GM19043 (cell line): ENCODE results near the gene FDX2.
A peak's percentile ranks its signal among the peaks of the same experiment; 100 is the strongest.

ENCODE experiments used
- ATAC-seq: cut with Tn5 transposase; IDR thresholded peaks from one replicate; pipeline ENCODE4 v1.9.1; 2021; ENCODE audit warnings: low read depth; ENCODE audit not compliant: unreplicated experiment

Gene FDX2

DNA sequence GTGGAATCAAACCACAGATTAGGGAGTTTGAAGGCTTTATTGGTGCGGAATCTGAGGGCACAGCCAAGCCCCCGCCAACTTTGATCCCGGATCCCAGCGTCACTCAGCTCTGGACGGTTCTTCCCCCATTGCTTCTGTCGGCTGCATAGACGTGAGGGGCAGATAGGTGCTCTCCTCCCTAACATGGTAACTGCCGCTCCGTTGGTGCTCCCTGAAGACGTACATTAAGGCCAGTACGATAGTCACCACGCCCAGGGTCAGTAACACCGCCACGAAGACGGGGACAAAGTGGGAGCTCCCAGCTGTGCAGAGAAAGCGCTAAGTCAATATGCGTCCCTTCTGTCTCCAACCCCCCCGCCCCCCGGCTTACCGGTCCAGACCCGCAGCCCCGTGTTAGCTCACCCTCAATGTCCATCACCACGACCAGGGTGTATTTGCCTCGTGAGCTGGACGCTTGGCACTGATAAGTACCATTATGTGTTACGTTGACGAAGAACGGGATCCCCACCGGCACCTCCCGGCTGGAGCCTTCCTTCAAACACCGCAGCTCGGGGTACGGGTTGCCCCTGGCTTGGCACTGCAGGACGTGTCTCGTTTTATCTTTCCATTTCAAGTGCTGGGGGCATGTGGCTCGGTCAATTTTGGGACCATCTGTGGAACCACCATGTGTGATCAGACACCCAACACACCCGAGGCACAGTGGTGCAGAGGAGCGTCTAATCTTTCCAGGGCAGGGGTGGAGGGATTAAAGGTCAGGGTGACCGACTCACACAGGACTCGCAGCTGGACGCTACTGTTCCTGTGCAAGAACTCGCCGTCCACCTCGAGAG, 18.2 kb upstream of the FDX2 start:
- ATAC-seq: no peak

DNA sequence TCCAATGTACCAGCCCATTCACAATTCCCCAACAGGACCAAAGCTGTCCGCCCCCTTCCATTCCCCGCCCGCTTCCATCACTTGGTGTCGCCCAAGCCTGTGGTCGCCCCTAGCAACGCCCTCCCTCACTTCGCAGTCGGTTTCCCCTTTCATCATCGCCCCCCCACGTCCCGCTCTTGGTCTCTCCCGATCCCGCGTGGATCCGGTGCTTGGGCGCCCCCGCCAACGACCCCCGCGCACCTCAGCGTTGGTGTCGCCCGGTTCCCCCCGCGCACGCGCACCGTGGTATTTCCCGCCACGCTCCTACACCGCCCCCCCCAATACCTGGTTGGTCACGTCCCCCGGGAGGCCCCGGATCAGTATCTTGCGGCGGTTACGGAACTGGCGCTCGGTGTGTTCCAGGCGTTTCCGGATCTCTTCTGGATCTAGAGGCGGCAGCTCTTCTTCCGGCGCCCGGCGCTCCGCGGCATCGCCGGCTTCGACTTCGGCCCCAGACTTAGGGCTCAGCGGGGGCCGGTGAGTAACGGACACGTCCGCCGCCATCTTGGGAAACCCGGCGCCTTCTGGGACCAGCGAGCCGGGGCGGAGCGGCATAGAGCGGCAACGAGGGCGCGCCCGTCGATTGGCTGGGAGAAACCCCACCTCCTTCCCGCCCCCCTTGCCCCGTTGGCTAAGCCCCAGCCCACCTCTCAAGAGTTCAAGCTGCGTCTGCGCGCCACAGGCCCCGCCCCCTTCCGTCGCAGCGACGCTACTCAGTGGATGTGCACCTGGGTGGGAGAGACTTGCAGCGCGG, 17.3 kb upstream of the FDX2 start, which contains the start of gene RAVER1:
RAVER1 (minus strand) TSS at position 565 of the 793 bp plus-strand sequence; CDS start at position 543, 22 bp downstream.
- peak; percentile 88 for ATAC-seq

DNA sequence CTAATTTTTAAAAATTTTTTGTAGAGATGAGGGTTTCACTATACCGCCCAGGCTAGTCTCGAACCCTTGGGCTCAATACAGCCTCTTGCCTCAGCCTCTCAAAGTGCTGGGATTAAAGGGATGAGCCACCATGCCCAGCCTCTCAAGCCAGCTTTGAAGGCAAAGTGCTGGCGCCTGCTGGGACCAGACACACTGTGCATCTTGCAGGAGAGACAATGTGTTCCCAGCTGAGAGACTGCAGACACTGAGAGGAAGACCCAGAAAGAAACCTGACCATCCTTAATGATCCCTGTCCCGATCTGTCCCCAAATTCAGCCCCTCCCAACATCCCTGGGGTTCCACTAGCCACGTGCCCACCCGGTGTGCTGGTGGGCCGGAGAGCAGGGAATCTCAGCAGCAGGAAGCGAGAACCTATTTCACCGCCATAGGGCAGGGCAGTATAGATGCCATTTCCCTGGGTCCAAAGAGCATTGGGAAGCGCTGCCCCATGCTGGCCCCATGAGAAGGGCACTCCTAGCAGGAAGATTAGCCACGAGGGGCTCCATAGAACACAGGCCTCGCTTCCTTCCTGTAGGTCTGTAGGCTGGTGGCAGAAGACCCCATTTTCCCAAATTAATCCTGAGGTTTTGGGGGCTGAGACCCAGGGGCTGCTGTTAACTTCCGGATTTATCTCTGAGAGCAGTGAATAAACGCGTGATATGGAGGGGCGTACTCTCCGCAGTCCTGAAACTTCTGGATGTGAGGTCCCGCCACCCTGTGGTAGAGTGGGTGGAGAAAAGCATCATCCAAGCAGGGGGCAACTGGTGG, 16.5 kb upstream of the FDX2 start:
- no peak for ATAC-seq

DNA sequence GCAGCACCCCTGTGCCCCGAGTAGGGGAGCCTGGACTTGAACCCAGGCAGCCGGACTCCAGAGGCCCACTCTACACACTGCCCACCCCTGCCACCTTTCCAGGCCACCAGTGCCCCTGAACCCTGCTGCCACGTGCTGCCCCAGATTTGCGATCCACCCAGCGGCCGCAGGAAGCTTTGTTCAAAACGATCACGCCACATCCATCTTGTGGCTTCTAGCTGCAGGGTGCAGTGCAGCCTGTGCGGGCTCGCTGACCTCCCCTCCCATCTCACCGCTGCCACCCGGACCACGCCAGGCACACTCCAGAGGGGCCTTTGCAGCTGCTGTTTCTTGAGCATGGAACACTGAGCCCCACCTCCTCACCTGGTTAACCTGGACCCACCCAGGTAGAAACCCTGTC, 13.7 kb upstream of the FDX2 start:
- no peak for ATAC-seq

DNA sequence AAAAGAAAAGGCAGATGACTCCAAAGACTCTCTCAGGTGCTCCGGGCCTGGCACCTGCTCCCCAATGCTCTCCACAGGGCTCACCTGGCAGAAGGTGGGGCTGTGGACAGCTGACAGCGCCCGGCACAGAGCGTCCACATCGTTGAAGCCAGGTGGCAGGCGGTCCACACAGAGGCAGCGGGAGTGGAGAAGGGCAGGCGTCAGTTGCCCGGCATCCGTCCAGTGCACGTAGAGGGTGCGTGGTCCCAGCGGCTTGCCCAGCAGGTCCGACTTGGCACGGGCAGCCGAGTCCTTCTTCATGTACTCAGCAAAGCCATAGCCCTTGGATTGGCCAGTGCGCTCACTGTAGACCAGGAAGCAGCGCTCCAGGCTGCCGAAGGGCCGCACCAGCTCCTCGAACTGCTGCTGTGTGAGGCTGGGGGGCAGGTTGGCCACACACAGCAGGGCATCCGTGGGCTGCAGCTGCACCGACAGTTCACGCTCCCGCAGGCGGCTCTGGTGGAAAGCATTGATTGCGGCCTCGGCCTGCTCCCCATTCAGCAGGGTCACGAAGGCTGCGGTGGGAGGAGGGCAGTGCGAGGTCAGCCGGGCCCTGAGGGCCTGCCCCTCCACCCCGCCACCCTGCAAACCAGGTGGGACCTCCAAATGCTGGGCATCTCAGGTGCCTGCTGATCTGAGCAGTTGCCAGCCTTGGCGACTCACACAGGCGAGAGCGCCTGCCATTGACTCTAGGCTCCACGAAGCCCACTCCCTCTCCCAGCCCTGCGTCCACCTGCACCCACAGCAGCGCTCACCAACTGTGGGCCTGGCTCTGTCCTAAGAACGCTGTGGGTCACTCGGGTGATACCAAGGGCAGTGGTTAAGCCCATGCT, 13.0 kb upstream of the FDX2 start:
- ATAC-seq: no peak

DNA sequence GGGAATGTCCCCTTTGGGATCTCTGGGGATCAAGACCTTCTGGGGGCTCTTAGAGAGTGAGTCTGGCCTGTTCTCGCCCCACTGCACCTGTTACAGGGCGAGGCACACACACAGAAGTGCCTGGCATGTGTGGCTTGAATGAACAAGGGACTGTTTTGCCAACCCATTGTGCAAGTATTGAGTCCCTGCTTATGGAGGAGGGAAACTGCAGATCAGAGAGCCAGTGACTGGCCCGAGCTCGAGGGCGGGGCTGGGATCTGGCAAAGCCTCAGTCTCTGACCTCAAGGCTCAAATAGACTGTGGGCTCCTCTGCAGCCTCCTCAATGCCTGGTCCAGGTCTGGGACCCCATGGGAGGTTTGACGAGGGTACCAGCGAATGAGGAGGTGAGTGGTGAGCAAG, 12.0 kb upstream of the FDX2 start:
- ATAC-seq: no peak

- ATAC-seq: no peak
These were observed 9.9 kb upstream of the FDX2 start for GRCh38 chr19:10325732-10326131.

GRCh38 chr19:10321874-10322835, 6.3 kb upstream of the FDX2 start:
- no peak for ATAC-seq

DNA sequence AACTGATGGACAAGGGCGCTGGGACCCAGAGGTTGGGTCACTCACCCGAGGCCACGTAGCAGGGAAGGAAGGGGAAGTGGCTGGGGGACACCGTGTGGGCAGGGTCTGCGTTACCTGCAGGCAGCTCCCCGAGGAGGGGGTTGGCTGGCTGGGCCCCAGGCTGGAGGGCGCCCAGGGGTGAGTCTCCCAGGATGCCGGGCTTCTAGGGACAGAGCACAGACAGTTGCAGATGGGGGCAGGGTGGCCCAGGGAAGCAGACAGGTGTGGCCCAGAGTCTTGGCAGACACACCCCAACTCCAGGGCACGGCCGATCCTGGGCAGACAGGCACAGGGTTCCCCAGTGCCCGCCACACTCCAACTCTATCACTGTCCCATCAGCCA, 5.6 kb upstream of the FDX2 start:
- no peak for ATAC-seq

DNA sequence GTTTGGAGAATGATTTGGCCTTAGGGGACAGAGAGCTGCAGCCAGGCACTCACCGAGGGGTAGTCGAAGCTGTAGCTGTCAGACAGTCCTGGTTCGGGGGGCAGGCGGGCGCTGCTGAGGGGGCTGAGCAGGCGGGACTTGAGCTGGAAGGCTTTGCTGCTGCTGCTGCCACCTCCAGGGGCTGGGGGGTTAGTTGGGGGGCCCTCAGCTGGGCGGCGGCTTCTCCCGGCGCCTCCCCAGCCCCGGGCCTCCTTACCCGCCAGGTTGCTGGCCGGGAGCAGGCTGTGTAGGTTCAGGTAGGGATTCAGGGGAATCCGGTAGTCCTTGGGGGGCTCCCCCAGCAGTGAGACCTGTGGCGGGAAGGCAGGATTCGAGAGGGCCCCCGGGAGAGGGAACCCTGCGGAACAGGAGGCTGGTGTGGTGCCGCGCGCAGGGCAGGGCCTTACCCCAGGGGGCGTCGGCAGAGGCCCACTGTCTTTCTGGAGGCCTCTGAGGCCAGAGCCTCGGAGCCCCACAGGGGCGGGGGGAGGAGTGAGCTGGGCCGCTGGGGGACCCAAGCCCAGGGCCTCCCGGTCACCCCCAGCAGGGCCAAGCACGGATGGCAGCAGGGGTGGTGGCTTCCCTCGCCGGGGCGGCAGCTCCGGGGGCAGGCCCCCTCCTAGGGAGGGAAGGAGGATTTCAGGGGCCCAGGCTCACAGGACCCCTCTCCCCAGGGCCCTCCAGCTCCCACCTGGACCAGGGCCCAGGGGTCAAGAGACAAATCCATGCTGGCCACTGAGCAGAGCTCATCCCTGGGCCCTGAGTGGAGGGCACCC, 5.0 kb upstream of the FDX2 start:
- no peak for ATAC-seq

- ATAC-seq: no peak
These were observed 3.2 kb upstream of the FDX2 start for GRCh38 chr19:10318807-10319682.

GRCh38 chr19:10317857-10318462, 2.1 kb upstream of the FDX2 start:
- no peak for ATAC-seq

- ATAC-seq: no peak
These were observed 1.4 kb upstream of the FDX2 start for GRCh38 chr19:10317045-10317856.

- no peak for ATAC-seq
These were observed 622 bp upstream of the FDX2 start for GRCh38 chr19:10316229-10317044.

DNA sequence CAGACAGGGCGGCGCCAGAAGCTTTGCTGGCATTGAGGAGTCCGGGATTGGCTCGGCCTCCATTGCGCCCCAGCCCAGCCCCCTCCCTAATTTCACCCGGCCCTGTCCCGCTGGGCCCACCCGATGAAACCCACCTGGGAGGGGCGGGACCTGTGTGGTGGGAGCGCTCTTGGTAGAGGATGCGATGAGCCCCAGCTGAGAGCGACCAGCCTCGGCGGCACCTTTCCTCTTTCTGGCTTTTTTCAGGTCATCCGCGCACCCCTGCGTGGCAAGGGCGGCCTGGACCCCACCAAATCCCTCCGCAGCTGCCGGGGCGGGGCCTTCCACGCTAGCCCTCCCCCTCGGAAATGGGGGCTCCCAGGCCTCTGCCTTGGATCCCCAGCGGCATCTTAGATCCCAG, 6.4 kb downstream of the FDX2 start, which contains the start of gene ZGLP1:
ZGLP1 (minus strand) TSS at position 393 of the 400 bp plus-strand sequence.
- no peak for ATAC-seq
